Head of caudate nucleus (tissue), 42 donors: ENCODE results near the gene RGS7.
"Not testable (repeated sequence)": the region's sequence is repeated elsewhere in the genome, so short reads cannot be mapped to it uniquely, and the experiment has no call there.

Source experiments
- DNase-seq, 42 donors: peaks; one replicate each; pipeline versions ENCODE4 v3.0.0 to v3.0.0-alpha.2; 2020 to 2021; ENCODE audit warnings: mixed read lengths in 7 of 42
- intact Hi-C: fragments of 100-400 bp; cut with DNase I; formaldehyde crosslinking; loops from one replicate; pipeline ENCODE4 v1.15.0; 2022

Gene RGS7

GRCh38 chr1:240792915-240793529 is 564.0 kb downstream of the RGS7 start:
- intact Hi-C loops = no loop called here
- DNase-seq = no peak

GRCh38 chr1:240790856-240791255 is 566.1 kb downstream of the RGS7 start:
- no peak for DNase-seq
- intact Hi-C loops = no loop called here

DNA sequence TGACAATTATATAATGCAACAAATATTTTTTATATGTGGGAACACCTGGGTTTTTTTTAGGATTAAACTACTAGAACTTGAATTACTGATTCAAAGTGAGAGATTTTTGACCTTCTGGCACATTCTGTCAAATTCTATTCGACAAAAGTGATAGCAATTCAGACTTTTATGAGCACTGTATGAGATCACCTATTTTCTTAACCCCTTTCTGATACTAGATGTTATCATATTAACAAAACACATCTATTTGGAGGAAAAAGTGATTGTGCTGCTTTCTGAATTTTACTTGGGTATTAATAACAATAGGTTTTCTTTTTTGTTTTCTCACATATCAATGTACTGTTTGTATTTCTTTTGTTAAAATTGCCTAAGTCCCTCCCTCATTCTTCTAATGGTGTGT is 570.1 kb downstream of the RGS7 start:
- intact Hi-C loops = no loop called here
- no peak for DNase-seq

DNA sequence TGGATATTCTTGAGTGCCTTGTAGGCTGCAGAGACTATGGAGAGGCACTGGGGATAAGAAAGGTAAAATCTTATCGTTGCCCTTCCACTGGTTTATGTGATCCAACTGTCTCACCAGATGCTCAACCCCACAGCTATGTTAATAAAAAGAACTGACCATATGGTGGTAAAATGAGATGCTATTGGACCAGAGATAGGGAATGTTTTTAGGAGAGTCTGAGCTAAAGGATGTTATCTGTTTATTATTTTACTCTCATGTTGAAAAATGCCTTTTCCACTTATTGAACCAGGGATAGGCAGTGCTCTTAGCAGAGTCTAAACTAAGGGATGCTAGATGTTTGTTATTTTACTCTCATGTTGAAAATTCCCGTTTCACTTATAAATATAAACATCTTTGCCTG is 572.2 kb downstream of the RGS7 start:
- DNase-seq = no peak
- intact Hi-C loops = no loop called here

DNA sequence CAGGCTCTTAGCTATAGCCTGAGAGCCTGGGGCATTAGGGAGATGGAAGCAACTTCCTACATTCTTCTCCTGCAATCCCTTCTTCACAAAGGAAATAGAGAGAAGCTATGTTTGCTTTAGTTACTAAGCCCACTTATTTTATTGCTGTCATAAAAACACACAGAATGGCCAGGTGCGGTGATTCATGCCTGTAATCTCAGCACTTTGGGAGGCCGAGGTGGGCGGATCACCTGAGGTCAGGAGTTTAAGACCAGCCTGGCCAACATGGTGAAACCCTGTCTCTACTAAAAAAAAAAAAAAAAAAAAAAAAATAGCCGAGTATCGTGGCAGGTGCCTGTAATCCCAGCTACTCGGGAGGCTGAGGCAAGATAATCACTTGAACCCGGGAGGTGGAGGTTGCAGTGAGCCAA is 573.3 kb downstream of the RGS7 start:
- DNase-seq = not testable (repeated sequence)

GRCh38 chr1:240776237-240776636 is 580.8 kb downstream of the RGS7 start:
- no peak for DNase-seq
- intact Hi-C loops = no loop called here

More for the DNA sequence above, 573.3 kb downstream of the RGS7 start:
- intact Hi-C loops = not testable (repeated sequence)

GRCh38 chr1:240772131-240772530 is 584.9 kb downstream of the RGS7 start:
- DNase-seq = no peak

GRCh38 chr1:240771450-240771849 is 585.6 kb downstream of the RGS7 start:
- intact Hi-C loops = no loop called here
- DNase-seq = no peak

More at GRCh38 chr1:240772131-240772530, 584.9 kb downstream of the RGS7 start:
- intact Hi-C loops = no loop called here

GRCh38 chr1:240768979-240769378 is 588.0 kb downstream of the RGS7 start:
- DNase-seq = peak in 13 of 42 donors; percentile 4 to 52 (median 28)
- intact Hi-C loops = no loop called here

GRCh38 chr1:240766831-240767230 is 590.2 kb downstream of the RGS7 start:
- DNase-seq = no peak
- intact Hi-C loops = no loop called here

GRCh38 chr1:240765732-240766363 is 591.2 kb downstream of the RGS7 start:
- DNase-seq = no peak
- intact Hi-C loops = no loop called here

GRCh38 chr1:240763771-240764170 is 593.2 kb downstream of the RGS7 start:
- intact Hi-C loops = no loop called here
- peak in 1 of 42 donors; percentile 15 for DNase-seq

DNA sequence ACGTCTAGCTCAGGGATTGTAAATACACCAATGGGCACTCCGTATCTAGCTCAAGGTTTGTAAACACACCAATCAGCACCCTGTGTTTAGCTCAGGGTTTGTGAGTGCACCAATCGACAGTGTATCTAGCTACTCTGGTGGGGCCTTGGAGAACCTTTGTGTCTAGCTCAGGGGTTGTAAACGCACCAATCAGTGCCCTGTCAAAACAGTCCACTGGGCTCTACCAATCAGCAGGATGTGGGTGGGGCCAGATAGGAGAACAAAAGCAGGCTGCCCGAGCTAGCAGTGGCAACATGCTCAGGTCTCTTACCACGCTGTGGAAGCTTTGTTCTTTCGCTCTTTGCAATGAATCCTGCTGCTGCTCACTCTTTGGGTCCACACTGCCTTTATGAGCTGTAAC is 593.9 kb downstream of the RGS7 start:
- intact Hi-C loops = not testable (repeated sequence)
- peak in 1 of 42 donors; percentile 20 for DNase-seq

DNA sequence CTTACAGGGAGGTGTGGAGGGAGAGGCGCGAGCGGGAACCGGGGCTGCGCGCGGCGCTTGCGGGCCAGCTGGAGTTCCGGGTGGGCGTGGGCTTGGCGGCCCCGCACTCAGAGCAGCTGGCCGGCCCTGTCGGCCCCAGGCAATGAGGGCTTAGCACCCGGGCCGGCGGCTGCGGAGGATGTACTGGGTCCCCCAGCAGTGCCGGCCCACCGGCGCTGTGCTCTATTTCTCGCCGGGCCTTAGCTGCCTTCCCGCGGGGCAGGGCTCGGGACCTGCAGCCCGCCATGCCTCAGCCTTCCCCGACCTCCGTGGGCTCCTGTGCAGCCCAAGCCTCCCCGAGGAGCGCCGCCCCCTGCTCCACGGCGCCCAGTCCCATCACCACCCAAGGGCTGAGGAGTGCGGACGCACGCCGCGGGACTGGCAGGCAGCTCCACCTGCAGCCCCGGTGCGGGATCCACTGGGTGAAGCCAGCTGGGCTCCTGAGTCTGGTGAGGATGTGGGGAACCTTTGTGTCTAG is 594.5 kb downstream of the RGS7 start:
- DNase-seq = peak in 1 of 42 donors; percentile 15
- intact Hi-C loops = not testable (repeated sequence)

- intact Hi-C loops = not testable (repeated sequence)
- peak in 1 of 42 donors; percentile 14 for DNase-seq
These were observed 598.2 kb downstream of the RGS7 start for GRCh38 chr1:240758777-240759176.

DNA sequence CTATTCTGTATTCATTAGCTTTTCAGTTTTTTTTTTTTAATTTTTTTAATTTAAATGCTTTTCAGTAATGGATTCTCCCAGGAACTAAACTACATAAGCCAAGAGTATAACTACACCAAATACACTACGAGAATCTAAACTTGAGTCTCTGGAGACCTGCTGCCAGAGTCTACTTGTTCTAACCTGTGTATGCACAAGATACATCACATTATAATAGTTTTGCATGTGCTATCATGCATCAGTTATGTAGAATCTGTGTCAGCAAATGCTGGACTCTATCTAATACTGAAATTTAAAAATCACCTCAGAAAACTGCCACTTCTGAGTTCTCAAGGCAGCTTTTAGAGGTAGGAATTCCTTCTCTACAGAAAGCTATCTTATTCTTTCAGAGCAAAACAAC is 598.7 kb downstream of the RGS7 start:
- intact Hi-C loops = no loop called here
- DNase-seq = no peak

GRCh38 chr1:240747907-240748306 is 609.1 kb downstream of the RGS7 start:
- intact Hi-C loops = no loop called here
- no peak for DNase-seq

DNA sequence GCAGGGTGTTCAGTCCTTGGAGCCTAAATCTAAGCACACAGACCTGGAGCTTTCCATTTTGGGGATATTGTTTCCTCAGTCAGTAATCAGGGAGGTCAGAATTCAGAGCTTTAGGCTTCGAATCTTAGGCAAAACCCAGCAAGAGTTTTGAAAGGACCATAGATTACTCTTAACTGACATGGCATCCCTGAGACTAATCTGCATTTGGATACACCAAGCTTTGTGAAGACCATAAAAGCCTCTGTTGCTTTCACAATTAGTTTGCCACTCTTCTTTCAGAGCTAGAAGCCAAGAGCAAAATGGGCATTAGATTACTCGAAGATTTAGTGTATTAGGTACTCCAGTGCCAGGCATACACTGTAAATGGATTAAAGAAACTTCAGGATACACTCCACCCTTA is 613.3 kb downstream of the RGS7 start:
- no peak for DNase-seq
- intact Hi-C loops = no loop called here

DNA sequence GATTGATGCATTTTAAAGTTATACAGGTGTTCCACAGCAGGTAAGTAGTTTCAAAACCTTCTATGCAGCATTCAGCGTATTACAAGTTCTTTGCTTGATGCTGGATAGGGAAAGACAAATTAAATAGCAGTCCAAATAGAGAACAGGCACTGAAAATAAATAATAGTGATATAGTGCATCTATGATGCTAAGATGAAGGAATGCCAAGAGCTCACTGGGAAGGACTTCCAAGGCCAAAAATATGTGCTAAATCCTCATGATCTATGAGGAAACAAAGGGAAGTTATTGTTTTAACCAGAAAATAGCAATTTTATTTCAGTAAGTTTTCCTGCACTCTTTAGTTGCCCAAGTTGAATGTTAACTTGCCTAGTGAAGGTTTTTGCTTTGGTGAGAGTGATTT is 617.3 kb downstream of the RGS7 start:
- no peak for DNase-seq
- intact Hi-C loops = no loop called here

DNA sequence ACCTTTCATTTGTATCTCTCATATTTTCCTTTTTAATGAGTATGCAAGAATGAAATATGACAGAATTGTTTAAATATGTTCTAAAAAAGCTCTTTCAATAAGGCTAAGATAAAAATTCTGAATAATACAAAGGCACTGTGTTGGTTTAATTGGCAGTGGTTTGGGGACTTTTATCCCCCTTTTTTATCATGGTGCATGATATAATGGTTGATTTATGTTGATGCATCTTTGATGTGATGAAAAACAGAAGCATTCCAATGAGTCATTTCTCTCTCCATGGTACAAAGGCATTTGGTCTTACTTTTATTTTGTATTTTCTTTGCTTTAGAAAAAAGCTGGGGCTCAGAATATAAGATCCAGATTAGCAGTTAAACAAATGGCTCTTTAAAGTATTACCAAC is 617.9 kb downstream of the RGS7 start:
- no peak for DNase-seq
- intact Hi-C loops = no loop called here

GRCh38 chr1:240737766-240738265 is 619.2 kb downstream of the RGS7 start:
- peak in 1 of 42 donors; percentile 13 for DNase-seq
- intact Hi-C loops = no loop called here
